Epithelial cell of proximal tubule (primary cell): ENCODE measurements around the gene EYA2. TPM values are rescaled to one million over a fixed set of nuclear protein-coding genes. Genes with fewer than 3 reads are reported as not detected.

Source experiments
- DNase-seq: peaks from one replicate; pipeline ENCODE4 v3.0.0-alpha.2; 2011; ENCODE audit warnings: low read depth
- H3K4me3 ChIP-seq: 2 replicates; pipeline ENCODE4 v1.5.1; 2011; ENCODE audit warnings: low read depth, mild to moderate bottlenecking, low read length
- CTCF ChIP-seq: conservative IDR thresholded peaks from 2 replicates; pipeline ENCODE4 v1.5.1; 2012; ENCODE audit warnings: low read depth, mild to moderate bottlenecking, low read length
- total RNA-seq: library from RNA; depleted of rRNA; stranded (reverse); fragments of >200 nt; gene quantifications from 2 replicates; pipeline ENCODE4 v1.2.3, GENCODE V29; 2015

Gene EYA2
- total RNA-seq, 1 donor from 2014 or later, result not detected

DNA sequence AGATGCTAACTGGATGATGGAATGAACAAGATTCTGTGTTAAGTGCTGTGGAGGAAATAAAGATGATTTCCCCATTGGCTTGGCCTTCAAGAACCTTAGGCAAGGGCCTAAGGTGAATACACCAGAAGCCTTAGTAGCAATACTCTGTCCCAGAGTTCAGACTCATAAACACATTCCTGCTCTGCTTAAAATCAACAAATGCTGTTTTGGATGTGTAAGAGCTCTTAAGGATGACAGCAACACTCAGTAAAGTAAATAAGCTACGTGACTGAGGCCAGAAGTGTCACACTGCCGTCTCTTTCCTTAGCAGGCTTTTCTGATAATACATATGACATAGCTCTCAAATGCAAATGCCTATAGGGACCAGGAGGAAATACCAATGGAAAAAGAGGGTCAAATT lies 90.6 kb downstream of the EYA2 start:
- no peak for TF ChIP-seq CTCF
- no peak for DNase-seq
- no peak overlapping the region for H3K4me3 ChIP-seq

GRCh38 chr20:46985671-46986070 lies 91.0 kb downstream of the EYA2 start:
- no peak for DNase-seq
- no peak for TF ChIP-seq CTCF
- no peak overlapping the region for H3K4me3 ChIP-seq

- no peak overlapping the region for H3K4me3 ChIP-seq
- no peak for DNase-seq
- TF ChIP-seq CTCF, result no peak
Measured at GRCh38 chr20:46987001-46987400, 92.4 kb downstream of the EYA2 start.

GRCh38 chr20:46990017-46990595 lies 95.5 kb downstream of the EYA2 start:
- DNase-seq, result no peak
- H3K4me3 ChIP-seq, result no peak overlapping the region
- no peak for TF ChIP-seq CTCF

- no peak for TF ChIP-seq CTCF
- DNase-seq, result no peak
- no peak overlapping the region for H3K4me3 ChIP-seq
Measured at GRCh38 chr20:46990596-46991104, 96.0 kb downstream of the EYA2 start.

- no peak overlapping the region for H3K4me3 ChIP-seq
- DNase-seq, result no peak
- no peak for TF ChIP-seq CTCF
Measured at GRCh38 chr20:46991168-46991567, 96.5 kb downstream of the EYA2 start.
